ENCODE measurements around the gene ABCC4.

ABCC4 gene

DNA sequence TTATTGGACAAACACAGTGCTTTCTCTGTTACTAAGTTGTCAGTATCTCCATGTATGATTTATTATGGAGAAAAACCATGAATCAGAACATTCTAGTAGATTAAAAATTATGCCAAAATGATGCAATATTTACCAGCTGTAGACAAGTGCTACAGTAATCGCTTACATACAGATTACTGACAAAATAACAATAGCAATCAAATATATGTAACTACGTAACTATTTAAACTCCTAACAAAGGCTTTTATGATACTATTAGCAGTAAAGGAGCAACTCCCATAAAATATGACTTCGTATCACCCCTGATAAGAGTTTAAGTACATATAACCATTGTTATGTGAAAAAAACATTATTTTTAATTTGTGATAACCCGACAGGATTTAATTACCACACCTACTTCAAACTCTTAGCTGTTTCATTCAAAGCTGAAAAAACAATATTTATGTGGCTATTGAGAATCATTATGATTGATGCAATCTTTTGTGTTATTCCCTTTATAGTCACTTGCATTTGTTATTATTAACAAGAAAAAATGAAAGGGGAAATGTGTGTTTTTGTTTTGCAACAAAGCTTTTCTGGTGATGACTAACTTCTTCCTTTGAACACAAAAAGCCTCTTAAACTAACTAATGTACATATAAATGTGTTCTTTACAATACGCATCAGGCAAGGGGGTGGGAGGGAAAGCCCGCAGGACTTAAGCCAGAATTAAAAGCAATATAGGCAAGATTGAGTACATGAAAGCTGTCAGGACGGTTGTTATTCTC lies 147.4 kb downstream of the ABCC4 start:
- no peak for DNase-seq

DNA sequence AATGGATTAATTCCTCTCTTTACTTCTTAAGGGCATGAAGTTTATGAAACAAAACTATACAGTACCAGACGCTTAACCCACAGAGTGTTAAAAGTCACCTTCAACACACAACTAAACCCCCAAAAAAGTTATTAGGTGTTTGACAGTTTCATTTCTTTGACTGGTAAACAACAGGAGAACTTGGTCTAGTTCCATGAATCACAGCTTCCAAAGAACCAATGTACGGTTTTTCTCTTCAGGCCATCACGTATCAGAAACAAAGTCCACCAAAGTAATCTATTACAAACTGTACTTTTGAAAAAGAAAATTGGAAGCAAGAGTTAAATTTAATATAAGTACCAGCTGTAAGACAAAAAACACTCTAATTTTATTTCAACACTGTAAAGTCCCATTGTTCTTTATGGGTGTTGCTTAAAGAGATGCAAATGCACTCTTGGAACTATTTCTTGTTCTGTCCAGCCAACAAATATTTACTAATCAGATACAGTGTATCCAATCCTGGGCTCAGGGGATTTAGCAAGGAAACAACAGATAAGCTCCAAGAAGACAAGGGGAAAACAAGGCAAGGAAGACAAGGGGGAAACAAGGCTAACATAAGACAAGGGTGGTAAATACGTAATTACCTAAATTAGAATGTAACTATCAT lies 149.2 kb downstream of the ABCC4 start:
- DNase-seq: no peak

DNA sequence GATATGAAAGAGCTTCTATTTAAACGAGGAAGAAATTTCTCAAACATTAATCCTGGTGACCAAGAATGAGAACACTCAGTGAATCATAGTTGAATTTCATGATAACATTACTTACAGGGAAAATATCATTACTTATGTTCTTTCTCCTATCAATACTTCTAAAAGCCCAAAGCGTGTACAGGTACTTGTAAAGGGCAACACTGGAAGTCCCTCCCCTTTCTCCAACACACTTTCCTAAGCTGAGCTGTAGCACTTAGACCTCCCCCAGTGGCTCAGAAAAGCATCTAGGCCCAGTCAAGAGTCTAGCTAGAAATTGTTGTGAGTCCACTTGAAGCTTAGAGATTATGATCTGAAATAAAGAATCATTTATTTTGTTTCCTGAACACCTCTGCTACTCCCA lies 150.7 kb downstream of the ABCC4 start:
- DNase-seq: no peak

- DNase-seq: no peak
These were observed 154.8 kb downstream of the ABCC4 start for GRCh38 chr13:95146486-95146885.

DNA sequence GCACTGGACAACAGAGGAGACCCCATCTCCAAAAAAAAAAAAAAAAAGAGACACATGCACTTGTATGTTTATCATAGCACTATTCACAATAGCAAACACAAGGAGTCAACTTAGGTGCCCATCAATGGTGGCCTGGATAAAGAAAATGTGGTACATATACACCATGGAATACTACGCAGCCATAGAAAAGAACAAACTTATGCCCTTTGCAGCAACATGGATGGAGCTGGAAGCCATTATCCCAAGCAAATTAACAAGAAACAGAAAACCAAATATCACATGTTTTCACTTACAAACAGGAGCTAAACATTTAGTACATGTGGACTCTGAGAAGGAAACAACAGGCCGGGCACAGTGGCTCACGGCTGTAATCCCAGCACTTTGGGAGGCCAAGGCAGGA lies 155.7 kb downstream of the ABCC4 start:
- no peak for DNase-seq

DNA sequence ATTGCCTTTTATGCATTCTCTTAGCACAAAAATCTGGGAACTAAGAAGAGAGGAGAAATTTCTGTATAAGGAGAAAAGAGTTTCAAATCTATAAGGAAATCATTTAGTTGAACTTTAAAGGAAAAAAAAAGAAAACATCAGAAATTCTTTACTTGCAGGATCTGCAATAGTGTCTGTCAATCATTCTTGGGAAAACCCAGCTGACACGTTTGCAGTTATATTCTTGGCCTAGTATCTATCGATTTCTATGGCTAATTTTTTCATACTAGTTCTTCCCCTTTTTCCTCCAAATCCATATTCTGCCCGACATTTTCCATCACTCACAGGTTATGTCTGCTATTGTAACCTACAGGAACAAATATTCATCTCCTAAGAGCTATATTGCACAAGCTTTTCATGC lies 160.7 kb downstream of the ABCC4 start:
- no peak for DNase-seq

GRCh38 chr13:95138876-95139585 lies 162.2 kb downstream of the ABCC4 start:
- DNase-seq: no peak

GRCh38 chr13:95137096-95137495 lies 164.2 kb downstream of the ABCC4 start:
- no peak for DNase-seq

GRCh38 chr13:95136638-95137037 lies 164.6 kb downstream of the ABCC4 start:
- DNase-seq: no peak

DNA sequence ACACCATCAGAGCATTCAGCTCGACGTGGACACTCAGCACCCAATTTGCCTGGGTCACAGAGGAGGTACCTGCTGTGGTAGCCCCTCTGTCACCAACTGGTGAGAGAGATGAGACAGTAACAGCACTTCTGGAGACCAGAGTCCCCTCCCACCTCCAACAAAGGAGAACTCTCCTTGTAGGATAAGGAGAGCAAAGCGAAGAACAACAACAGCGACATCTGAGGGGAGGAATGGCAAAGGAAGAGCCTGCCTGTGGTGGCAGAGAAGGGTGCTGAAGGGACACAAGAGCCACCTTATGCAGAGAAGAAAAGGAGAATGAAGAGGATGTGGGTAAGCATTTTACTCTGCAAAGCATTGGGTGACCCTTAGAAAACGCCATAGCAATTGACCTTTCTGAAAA lies 167.8 kb downstream of the ABCC4 start:
- DNase-seq: no peak

DNA sequence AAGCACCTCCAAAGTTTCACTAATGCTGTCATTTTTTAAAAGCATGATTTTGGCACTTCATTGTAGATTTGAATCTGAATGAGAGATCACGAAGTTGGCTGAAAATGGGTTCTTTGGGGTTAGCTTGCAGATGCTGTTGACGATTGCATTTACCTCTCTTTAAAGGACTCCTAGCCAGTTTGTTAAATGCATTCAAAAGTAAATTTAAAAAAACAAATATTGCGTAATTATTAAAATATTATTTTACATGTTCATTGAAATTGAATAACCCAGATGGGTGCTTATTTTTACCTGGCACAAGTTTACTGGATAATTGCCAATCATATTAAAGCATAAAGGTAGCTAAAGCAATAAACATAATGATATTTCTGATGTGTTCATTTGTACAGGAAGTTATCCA lies 172.2 kb downstream of the ABCC4 start:
- DNase-seq: no peak

GRCh38 chr13:95128045-95128643 lies 173.1 kb downstream of the ABCC4 start:
- DNase-seq: no peak

- DNase-seq: no peak
These were observed 176.3 kb downstream of the ABCC4 start for GRCh38 chr13:95124959-95125358.

GRCh38 chr13:95123726-95124125 lies 177.5 kb downstream of the ABCC4 start:
- DNase-seq: no peak

- no peak for DNase-seq
These were observed 179.2 kb downstream of the ABCC4 start for GRCh38 chr13:95122063-95122462.

- no peak for DNase-seq
These were observed 179.7 kb downstream of the ABCC4 start for GRCh38 chr13:95121516-95121915.

- DNase-seq: no peak
These were observed 180.6 kb downstream of the ABCC4 start for GRCh38 chr13:95120650-95121049.

- DNase-seq: no peak
These were observed 182.5 kb downstream of the ABCC4 start for GRCh38 chr13:95118541-95119324.

GRCh38 chr13:95117092-95117491 lies 184.2 kb downstream of the ABCC4 start:
- no peak for DNase-seq

DNA sequence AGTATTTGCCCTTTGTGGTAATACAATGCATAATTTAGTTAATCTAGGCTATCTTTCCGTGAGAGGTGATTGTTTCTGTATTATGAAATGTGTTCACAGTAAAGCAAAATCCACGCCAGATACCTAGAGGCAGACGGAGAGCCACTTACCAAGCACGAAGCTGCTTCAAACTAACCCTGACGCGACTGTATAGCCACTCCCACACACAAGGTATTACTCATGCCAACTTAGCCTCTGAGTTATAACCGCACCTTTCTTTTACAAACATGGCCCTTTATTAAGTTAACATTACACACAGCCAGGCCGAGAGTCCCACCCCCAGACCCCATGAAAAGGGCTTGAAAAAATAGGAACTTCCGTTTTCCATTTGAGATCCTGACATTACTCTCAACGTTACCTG lies 185.7 kb downstream of the ABCC4 start:
- no peak for DNase-seq

GRCh38 chr13:95113601-95114000 lies 187.7 kb downstream of the ABCC4 start:
- DNase-seq: no peak

DNA sequence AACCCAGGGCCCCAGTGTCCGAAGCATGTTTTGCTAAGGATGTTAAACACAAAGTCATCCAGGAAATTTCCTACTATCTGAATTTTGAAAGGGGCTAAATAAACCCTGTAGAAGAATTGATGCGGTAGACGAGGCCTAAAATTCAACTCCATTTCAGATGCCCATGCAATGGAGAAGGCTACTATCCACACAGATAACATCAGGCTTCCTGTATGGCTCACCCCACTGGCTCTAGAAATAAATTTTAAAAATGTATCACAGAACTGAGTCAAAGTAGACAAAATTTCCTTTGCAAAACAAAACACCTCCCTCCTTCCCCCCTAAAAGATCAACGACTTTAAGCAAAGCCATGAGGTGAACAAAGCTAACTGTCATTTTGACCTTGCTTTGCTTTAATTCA lies 188.4 kb downstream of the ABCC4 start:
- no peak for DNase-seq

DNA sequence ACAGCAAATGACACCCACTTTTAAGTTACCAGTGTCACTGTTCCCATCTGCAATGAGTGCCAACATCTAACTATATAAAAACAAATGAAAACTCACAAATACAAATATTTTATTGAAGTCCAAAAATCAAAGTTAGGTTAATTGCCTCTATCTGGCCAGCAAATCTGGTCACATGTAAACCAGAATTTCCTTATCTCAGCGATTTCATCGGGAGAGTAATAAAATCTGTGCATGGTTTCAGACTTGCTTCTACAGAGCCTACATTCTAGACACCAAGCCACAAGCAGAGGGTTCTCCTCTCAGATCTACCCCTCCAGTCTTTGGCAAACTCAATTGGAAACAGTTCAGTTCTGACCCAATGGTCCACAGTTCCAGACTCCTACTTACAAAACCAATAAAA lies 189.6 kb downstream of the ABCC4 start:
- DNase-seq: no peak

All from NCI-H524 (cell line).